ENCODE data around the gene EVPL. TPM values are rescaled to one million over a fixed set of nuclear protein-coding genes. Genes with fewer than 3 reads are reported as not detected.
"Not testable (repeated sequence)": the region's sequence is repeated elsewhere in the genome, so short reads cannot be mapped to it uniquely, and the experiment has no call there.

EVPL gene
- total and polyA plus RNA-seq, 4 donors = 10.9 to 38.4 (median 35.0) TPM

GRCh38 chr17:76048711-76049110, 21.6 kb upstream of the EVPL start:
- Histone ChIP-seq H3K27me3 (ENCODE audit: control insufficient read depth in 3 of 3, insufficient read depth in 3 of 3, low read length in 2 of 3) (no peaks in the 10 kb centered on the region), H3K9ac (ENCODE audit: insufficient read depth in 1 of 2, low read length in 2 of 2) (no peak overlapping the region), H3K4me1 (ENCODE audit: control insufficient read depth in 5 of 5, insufficient read depth in 5 of 5, low read length in 5 of 5) (peaks cover 0 to 19% (median 0%) of the 10 kb centered on the region in 5 donors), H3K9me3 (ENCODE audit: control insufficient read depth in 4 of 4, insufficient read depth in 3 of 4, low read length in 3 of 4) (no peaks in the 10 kb centered on the region), H3K4me3 (no peak overlapping the region), H3K27ac (ENCODE audit: low read depth in 1 of 2, low read length in 1 of 2) (no peak overlapping the region), H3K36me3 (ENCODE audit: control insufficient read depth in 4 of 4, insufficient read depth in 4 of 4, low read length in 4 of 4) (peaks cover 35 to 50% (median 43%) of the 10 kb centered on the region in 4 donors)
- 71 to 76% methylated on average over 9 of the region's 9 CpGs for WGBS, 2 donors
- DNase-seq (no peak), ATAC-seq (ENCODE audit: insufficient read depth, low FRiP score) (no peak)
- TF ChIP-seq CTCF (IDR thresholded peaks at IDR 0.05; ENCODE audit: control extremely low read depth, extremely low read depth) = no peak

- Histone ChIP-seq H3K9me3 (ENCODE audit: control insufficient read depth in 4 of 4, insufficient read depth in 3 of 4, low read length in 3 of 4) (no peaks in the 10 kb centered on the region), H3K4me3 (no peak overlapping the region), H3K27me3 (ENCODE audit: control insufficient read depth in 3 of 3, insufficient read depth in 3 of 3, low read length in 2 of 3) (no peaks in the 10 kb centered on the region), H3K4me1 (ENCODE audit: control insufficient read depth in 5 of 5, insufficient read depth in 5 of 5, low read length in 5 of 5) (peaks cover 0 to 19% (median 0%) of the 10 kb centered on the region in 5 donors), H3K36me3 (ENCODE audit: control insufficient read depth in 4 of 4, insufficient read depth in 4 of 4, low read length in 4 of 4) (peaks cover 34 to 56% (median 48%) of the 10 kb centered on the region in 4 donors), H3K27ac (ENCODE audit: low read depth in 1 of 2, low read length in 1 of 2) (no peak overlapping the region), H3K9ac (ENCODE audit: insufficient read depth in 1 of 2, low read length in 2 of 2) (no peak overlapping the region)
- no peak for TF ChIP-seq CTCF (IDR thresholded peaks at IDR 0.05; ENCODE audit: control extremely low read depth, extremely low read depth)
- DNase-seq (no peak), ATAC-seq (ENCODE audit: insufficient read depth, low FRiP score) (no peak)
- 85 to 91% methylated on average over 9 of the region's 9 CpGs for WGBS, 2 donors
Observed at GRCh38 chr17:76048025-76048605, 21.0 kb upstream of the EVPL start.

GRCh38 chr17:76046064-76046463, 19.0 kb upstream of the EVPL start:
- no peak overlapping the region for H3K27ac ChIP-seq (ENCODE audit: low read depth in 1 of 2, low read length in 1 of 2)
- no peak overlapping the region for H3K4me3 ChIP-seq
- H3K9ac ChIP-seq (ENCODE audit: insufficient read depth in 1 of 2, low read length in 2 of 2) = no peak overlapping the region
- 90 to 92% methylated on average over 8 of the region's 8 CpGs for WGBS, 2 donors
- H3K9me3 ChIP-seq (ENCODE audit: control insufficient read depth in 4 of 4, insufficient read depth in 3 of 4, low read length in 3 of 4) = no peaks in the 10 kb centered on the region
- no peak for TF ChIP-seq CTCF (IDR thresholded peaks at IDR 0.05; ENCODE audit: control extremely low read depth, extremely low read depth)
- H3K27me3 ChIP-seq (ENCODE audit: control insufficient read depth in 3 of 3, insufficient read depth in 3 of 3, low read length in 2 of 3) = no peaks in the 10 kb centered on the region
- ATAC-seq (ENCODE audit: insufficient read depth, low FRiP score) (no peak), DNase-seq (no peak)
- H3K36me3 ChIP-seq (ENCODE audit: control insufficient read depth in 4 of 4, insufficient read depth in 4 of 4, low read length in 4 of 4) = peaks cover 33 to 73% (median 57%) of the 10 kb centered on the region in 4 donors
- peaks cover 0 to 15% (median 0%) of the 10 kb centered on the region in 5 donors for H3K4me1 ChIP-seq (ENCODE audit: control insufficient read depth in 5 of 5, insufficient read depth in 5 of 5, low read length in 5 of 5)

GRCh38 chr17:76044475-76045007, 17.4 kb upstream of the EVPL start:
- WGBS, 2 donors = 72 to 80% methylated on average over 11 of the region's 11 CpGs
- H3K36me3 ChIP-seq (ENCODE audit: control insufficient read depth in 4 of 4, insufficient read depth in 4 of 4, low read length in 4 of 4) = peaks cover 36 to 76% (median 68%) of the 10 kb centered on the region in 4 donors
- not testable (repeated sequence) for H3K4me1 ChIP-seq (ENCODE audit: control insufficient read depth in 5 of 5, insufficient read depth in 5 of 5, low read length in 5 of 5); H3K9ac ChIP-seq (ENCODE audit: insufficient read depth in 1 of 2, low read length in 2 of 2); ATAC-seq (ENCODE audit: insufficient read depth, low FRiP score); H3K27me3 ChIP-seq (ENCODE audit: control insufficient read depth in 3 of 3, insufficient read depth in 3 of 3, low read length in 2 of 3); H3K4me3 ChIP-seq; H3K27ac ChIP-seq (ENCODE audit: low read depth in 1 of 2, low read length in 1 of 2); DNase-seq; H3K9me3 ChIP-seq (ENCODE audit: control insufficient read depth in 4 of 4, insufficient read depth in 3 of 4, low read length in 3 of 4)

GRCh38 chr17:76042868-76043267, 15.8 kb upstream of the EVPL start:
- H3K9ac ChIP-seq (ENCODE audit: insufficient read depth in 1 of 2, low read length in 2 of 2); H3K27me3 ChIP-seq (ENCODE audit: control insufficient read depth in 3 of 3, insufficient read depth in 3 of 3, low read length in 2 of 3); H3K9me3 ChIP-seq (ENCODE audit: control insufficient read depth in 4 of 4, insufficient read depth in 3 of 4, low read length in 3 of 4); H3K27ac ChIP-seq (ENCODE audit: low read depth in 1 of 2, low read length in 1 of 2); ATAC-seq (ENCODE audit: insufficient read depth, low FRiP score); H3K4me3 ChIP-seq; DNase-seq; H3K4me1 ChIP-seq (ENCODE audit: control insufficient read depth in 5 of 5, insufficient read depth in 5 of 5, low read length in 5 of 5): not testable (repeated sequence)
- H3K36me3 ChIP-seq (ENCODE audit: control insufficient read depth in 4 of 4, insufficient read depth in 4 of 4, low read length in 4 of 4) = peaks cover 34 to 77% (median 59%) of the 10 kb centered on the region in 4 donors
- 92 to 98% methylated on average over 3 of the region's 3 CpGs for WGBS, 2 donors

Measured in lung (tissue), 12 donors.